ENCODE data around the gene LIPT2. TPM values are rescaled to one million over a fixed set of nuclear protein-coding genes. Genes with fewer than 3 reads are reported as not detected.

Gene LIPT2
- total RNA-seq, 1 experiment from 2014 or later: 8.2 TPM

GRCh38 chr11:74504100-74504691 is 10.7 kb upstream of the LIPT2 start:
- H3K36me3 Mint-ChIP-seq (ENCODE audit: insufficient read depth in 1 of 3, low read depth in 3 of 3): peaks cover 11 to 16% (median 12%) of the 10 kb centered on the region in 3 experiments
- no peak for TF ChIP-seq CTCF (conservative IDR thresholded peaks at IDR 0.05)
- no peaks in the 10 kb centered on the region for H3K27me3 Mint-ChIP-seq (ENCODE audit: low read depth)
- Histone ChIP-seq H2BK120ac (ENCODE audit: low read depth, low read length, poor library complexity, severe bottlenecking) (no peak overlapping the region), H4K20me1 (ENCODE audit: control insufficient read depth, insufficient read depth, insufficient read length) (no peaks in the 10 kb centered on the region), H2BK20ac (ENCODE audit: low read depth, low read length, poor library complexity, severe bottlenecking) (no peak overlapping the region), H3K4ac (ENCODE audit: low read depth, low read length) (no peak overlapping the region), H3K9me3 (ENCODE audit: control insufficient read depth, low read depth, low read length) (peaks cover 7% of the 10 kb centered on the region), H3K23ac (ENCODE audit: insufficient read length, low read depth, low read length) (no peak overlapping the region), H3T11ph (ENCODE audit: low read length) (no peak overlapping the region), H2AK5ac (ENCODE audit: insufficient read length, low read length) (no peak overlapping the region), H2BK15ac (ENCODE audit: low read depth, low read length) (no peak overlapping the region), H2BK12ac (ENCODE audit: insufficient read length, low read depth, low read length) (no peak overlapping the region), H3K4me2 (ENCODE audit: insufficient read depth, insufficient read length, low read length) (no peak overlapping the region), H3K4me1 (ENCODE audit: insufficient read depth, low read length) (no peaks in the 10 kb centered on the region), H2AFZ (ENCODE audit: low read length) (no peak overlapping the region), H3K23me2 (ENCODE audit: insufficient read length, low read depth, low read length, poor library complexity, severe bottlenecking) (no peaks in the 10 kb centered on the region), H4K91ac (ENCODE audit: insufficient read length, low read depth, low read length) (no peak overlapping the region), H3K79me2 (ENCODE audit: insufficient read depth, low read length) (no peaks in the 10 kb centered on the region), H4K5ac (ENCODE audit: insufficient read length, low read depth, low read length) (no peak overlapping the region), H3K56ac (ENCODE audit: insufficient read length, low read depth, low read length) (no peak overlapping the region), H3K18ac (ENCODE audit: insufficient read length, low read depth, low read length) (no peak overlapping the region), H3K9ac (ENCODE audit: extremely low read depth, insufficient read length, low read length) (no peak overlapping the region), H2BK5ac (ENCODE audit: insufficient read length, low read length) (no peak overlapping the region), H3K79me1 (ENCODE audit: insufficient read depth, low read depth, low read length, poor library complexity, severe bottlenecking) (no peaks in the 10 kb centered on the region), H3K14ac (ENCODE audit: insufficient read depth, low read length) (no peak overlapping the region), H3K27me3 (ENCODE audit: insufficient read depth, low read length) (no peaks in the 10 kb centered on the region), H3K27ac (ENCODE audit: insufficient read length, low read depth, low read length) (no peak overlapping the region), H4K8ac (replicated peaks; ENCODE audit: insufficient read length, low read depth, low read length) (no peak overlapping the region)
- H3K4me1 Mint-ChIP-seq: no peaks in the 10 kb centered on the region; a peak in 1 of 4 replicates
- H3K27ac Mint-ChIP-seq: no peak overlapping the region
- 100% methylated on average over 1 of the region's 1 CpG for WGBS (ENCODE audit: extremely low coverage, insufficient read length, low lambda C conversion rate)
- H3K4me3 Mint-ChIP-seq: no peak overlapping the region
- DNase-seq: no peak
- H3K9me3 Mint-ChIP-seq: peaks cover 27 to 34% of the 10 kb centered on the region in 2 experiments

All from H9 (cell line).